ENCODE measurements around the gene HGS. TPM values are rescaled to one million over a fixed set of nuclear protein-coding genes. Genes with fewer than 3 reads are reported as not detected.

HGS gene
- total RNA-seq, 4 donors from 2014 or later, result 51.5 to 90.5 (median 66.6) TPM

GRCh38 chr17:81697261-81698044 lies 13.6 kb downstream of the HGS start:
- peaks cover 0 to 97% of the 10 kb centered on the region in 2 donors for H3K36me3 ChIP-seq
- no peak for TF ChIP-seq POLR2AphosphoS5 (IDR thresholded peaks at IDR 0.05)
- no peak for TF ChIP-seq POLR2A (IDR thresholded peaks at IDR 0.05)
- TF ChIP-seq EP300 (IDR thresholded peaks at IDR 0.05), result no peak
- TF ChIP-seq, protein P1, sequence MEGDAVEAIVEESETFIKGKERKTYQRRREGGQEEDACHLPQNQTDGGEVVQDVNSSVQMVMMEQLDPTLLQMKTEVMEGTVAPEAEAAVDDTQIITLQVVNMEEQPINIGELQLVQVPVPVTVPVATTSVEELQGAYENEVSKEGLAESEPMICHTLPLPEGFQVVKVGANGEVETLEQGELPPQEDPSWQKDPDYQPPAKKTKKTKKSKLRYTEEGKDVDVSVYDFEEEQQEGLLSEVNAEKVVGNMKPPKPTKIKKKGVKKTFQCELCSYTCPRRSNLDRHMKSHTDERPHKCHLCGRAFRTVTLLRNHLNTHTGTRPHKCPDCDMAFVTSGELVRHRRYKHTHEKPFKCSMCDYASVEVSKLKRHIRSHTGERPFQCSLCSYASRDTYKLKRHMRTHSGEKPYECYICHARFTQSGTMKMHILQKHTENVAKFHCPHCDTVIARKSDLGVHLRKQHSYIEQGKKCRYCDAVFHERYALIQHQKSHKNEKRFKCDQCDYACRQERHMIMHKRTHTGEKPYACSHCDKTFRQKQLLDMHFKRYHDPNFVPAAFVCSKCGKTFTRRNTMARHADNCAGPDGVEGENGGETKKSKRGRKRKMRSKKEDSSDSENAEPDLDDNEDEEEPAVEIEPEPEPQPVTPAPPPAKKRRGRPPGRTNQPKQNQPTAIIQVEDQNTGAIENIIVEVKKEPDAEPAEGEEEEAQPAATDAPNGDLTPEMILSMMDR (IDR thresholded peaks at IDR 0.05), result no peak
- 84 to 88% methylated on average over 6 of the region's 25 CpGs for WGBS, 2 donors (ENCODE audit: low coverage in 1 of 2)
- H3K4me1 ChIP-seq, result peaks cover 0 to 22% (median 16%) of the 10 kb centered on the region in 3 donors
- no peak overlapping the region for H3K4me3 ChIP-seq
- no peaks in the 10 kb centered on the region for H3K9me3 ChIP-seq
- ATAC-seq, result no peak
- no peaks in the 10 kb centered on the region for H3K27me3 ChIP-seq
- H3K27ac ChIP-seq, result no peak overlapping the region

- TF ChIP-seq POLR2A (IDR thresholded peaks at IDR 0.05) (no peak), EP300 (IDR thresholded peaks at IDR 0.05) (no peak), POLR2AphosphoS5 (IDR thresholded peaks at IDR 0.05) (no peak)
- TF ChIP-seq, protein P1 (IDR thresholded peaks at IDR 0.05), result no peak
- peaks cover 0 to 41% (median 26%) of the 10 kb centered on the region in 3 donors for H3K4me1 ChIP-seq
- ATAC-seq, result no peak
- no peak overlapping the region for H3K27ac ChIP-seq
- no peak overlapping the region for H3K4me3 ChIP-seq
- H3K9me3 ChIP-seq, result no peaks in the 10 kb centered on the region
- H3K36me3 ChIP-seq, result peaks cover 0 to 76% of the 10 kb centered on the region in 2 donors
- 72 to 83% methylated on average over 2 to 9 of the region's 25 CpGs for WGBS, 2 donors (ENCODE audit: low coverage in 1 of 2)
- H3K27me3 ChIP-seq, result no peaks in the 10 kb centered on the region
Measured at GRCh38 chr17:81700353-81701287, 16.8 kb downstream of the HGS start.

DNA sequence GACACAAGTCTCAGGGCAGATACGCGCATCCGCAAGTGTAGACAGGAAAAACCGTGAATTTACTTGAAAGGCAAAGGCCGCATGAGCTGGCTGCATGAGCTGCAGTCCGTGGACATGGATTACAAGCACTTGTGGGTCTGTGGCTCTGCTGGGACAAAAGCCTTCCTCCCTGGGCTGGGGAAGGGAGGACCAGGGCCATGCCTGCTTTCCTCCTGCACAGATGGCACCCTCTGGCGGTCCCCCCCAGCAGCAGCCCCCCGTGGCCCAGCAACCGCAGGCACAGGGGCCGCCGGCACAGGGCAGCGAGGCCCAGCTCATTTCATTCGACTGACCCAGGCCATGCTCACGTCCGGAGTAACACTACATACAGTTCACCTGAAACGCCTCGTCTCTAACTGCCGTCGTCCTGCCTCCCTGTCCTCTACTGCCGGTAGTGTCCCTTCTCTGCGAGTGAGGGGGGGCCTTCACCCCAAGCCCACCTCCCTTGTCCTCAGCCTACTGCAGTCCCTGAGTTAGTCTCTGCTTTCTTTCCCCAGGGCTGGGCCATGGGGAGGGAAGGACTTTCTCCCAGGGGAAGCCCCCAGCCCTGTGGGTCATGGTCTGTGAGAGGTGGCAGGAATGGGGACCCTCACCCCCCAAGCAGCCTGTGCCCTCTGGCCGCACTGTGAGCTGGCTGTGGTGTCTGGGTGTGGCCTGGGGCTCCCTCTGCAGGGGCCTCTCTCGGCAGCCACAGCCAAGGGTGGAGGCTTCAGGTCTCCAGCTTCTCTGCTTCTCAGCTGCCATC lies 17.7 kb downstream of the HGS start:
- H3K4me3 ChIP-seq, result peak overlapping the region in 1 of 2 donors; percentile 98
- ATAC-seq, result no peak
- WGBS, 2 donors (ENCODE audit: low coverage in 1 of 2), result 56 to 80% methylated on average over 5 to 6 of the region's 23 CpGs
- H3K27me3 ChIP-seq, result no peaks in the 10 kb centered on the region
- H3K4me1 ChIP-seq, result peaks cover 0 to 41% (median 26%) of the 10 kb centered on the region in 3 donors
- peak overlapping the region in 3 of 4 donors; percentile 92 to 97 (median 94) for H3K27ac ChIP-seq
- peaks cover 0 to 76% of the 10 kb centered on the region in 2 donors for H3K36me3 ChIP-seq
- no peaks in the 10 kb centered on the region for H3K9me3 ChIP-seq
- TF ChIP-seq EP300 (IDR thresholded peaks at IDR 0.05) (no peak), POLR2AphosphoS5 (IDR thresholded peaks at IDR 0.05) (no peak), POLR2A (IDR thresholded peaks at IDR 0.05) (no peak)
- TF ChIP-seq, protein P1 (IDR thresholded peaks at IDR 0.05), result no peak

- Histone ChIP-seq H3K27me3 (no peaks in the 10 kb centered on the region), H3K4me3 (peak within 1 kb of the TSS; percentile 42 to 98), H3K27ac (peak within 1 kb of the TSS; percentile 88 to 97 (median 93)), H3K9me3 (no peaks in the 10 kb centered on the region), H3K36me3 (peaks cover 0 to 76% of the 10 kb centered on the region in 2 donors), H3K4me1 (peaks cover 0 to 41% (median 26%) of the 10 kb centered on the region in 3 donors)
- 0% methylated on average over 14 to 15 of the region's 102 CpGs for WGBS, 2 donors (ENCODE audit: low coverage in 1 of 2)
- ATAC-seq, result peak; percentile 94
- TF ChIP-seq EP300 (IDR thresholded peaks at IDR 0.05) (no peak), POLR2A (IDR thresholded peaks at IDR 0.05) (peak; percentile 86 to 90), POLR2AphosphoS5 (IDR thresholded peaks at IDR 0.05) (peak; percentile 93)
- TF ChIP-seq, protein P1 (IDR thresholded peaks at IDR 0.05), result peak in 3 of 4 experiments; percentile 28 to 62 (median 50)
Measured at GRCh38 chr17:81702934-81703746, 19.3 kb downstream of the HGS start, which contains the start of gene MRPL12. Gene MRPL12 (plus strand): TSS chr17:81703367. CDS start chr17:81703502, 135 bp downstream.

Measured in gastroesophageal sphincter (tissue), 4 donors.